Fibroblast of lung (primary cell): ENCODE data around the gene POU3F1. TPM values are rescaled to one million over a fixed set of nuclear protein-coding genes. Genes with fewer than 3 reads are reported as not detected.

Experiments used
- DNase-seq, 2 donors: peaks; one replicate each; pipeline versions ENCODE4 v3.0.0 to v3.0.0-alpha.2; 2010; ENCODE audit warnings: low read depth in 2 of 2
- H2AFZ ChIP-seq: 2 replicates; pipeline ENCODE4 v1.5.1; 2012; ENCODE audit warnings: low read length, control low read depth, inconsistent platforms
- H3K27ac ChIP-seq: 2 replicates; pipeline ENCODE4 v1.5.1; 2011; ENCODE audit warnings: low read length, control low read depth; ENCODE audit not compliant: insufficient read depth
- H3K27me3 ChIP-seq: 2 replicates; pipeline ENCODE4 v1.5.1; 2011; ENCODE audit warnings: mild to moderate bottlenecking, low read length; ENCODE audit not compliant: control insufficient read depth, insufficient read depth
- H3K36me3 ChIP-seq: 2 replicates; pipeline ENCODE4 v1.5.1; 2011; ENCODE audit warnings: low read length; ENCODE audit not compliant: control insufficient read depth, insufficient read depth
- H3K4me1 ChIP-seq: 2 replicates; pipeline ENCODE4 v1.5.1; 2011; ENCODE audit warnings: low read length; ENCODE audit not compliant: control insufficient read depth, insufficient read depth; ENCODE audit errors: extremely low read depth
- H3K4me2 ChIP-seq: 2 replicates; pipeline ENCODE4 v1.5.1; 2011; ENCODE audit warnings: low read length, control low read depth; ENCODE audit not compliant: insufficient read depth; ENCODE audit errors: extremely low read depth
- H3K4me3 ChIP-seq, 4 experiments: fragments of 200-600 bp in 1 of 4; sonication (generic) in 1 of 4; replicated peaks in 1 of 4; 2 replicates each; pipeline ENCODE4 v1.5.1; 2011 to 2016; ENCODE audit warnings: low read length in 4 of 4, low read depth in 3 of 4, mild to moderate bottlenecking in 3 of 4, control low read depth in 2 of 4, inconsistent platforms in 1 of 4, mixed read lengths in 1 of 4; ENCODE audit not compliant: insufficient read depth in 1 of 4; ENCODE audit errors: control extremely low read depth in 1 of 4
- H3K79me2 ChIP-seq: 2 replicates; pipeline ENCODE4 v1.5.1; 2012; ENCODE audit warnings: mild to moderate bottlenecking, low read length, inconsistent platforms; ENCODE audit not compliant: control insufficient read depth, insufficient read depth
- H3K9ac ChIP-seq: 2 replicates; pipeline ENCODE4 v1.5.1; 2011; ENCODE audit warnings: mild to moderate bottlenecking, low read length, control low read depth; ENCODE audit not compliant: insufficient read depth
- H3K9me3 ChIP-seq: 2 replicates; pipeline ENCODE4 v1.5.1; 2012; ENCODE audit warnings: low read depth, low read length; ENCODE audit not compliant: control insufficient read depth, insufficient read depth
- H4K20me1 ChIP-seq: 2 replicates; pipeline ENCODE4 v1.5.1; 2011; ENCODE audit warnings: low read length; ENCODE audit not compliant: control insufficient read depth, insufficient read depth; ENCODE audit errors: extremely low read depth
- EZH2 ChIP-seq: IDR thresholded peaks from 2 replicates; pipeline ENCODE4 v1.5.1; 2012; ENCODE audit warnings: low read length, control low read depth, mild to moderate bottlenecking; ENCODE audit errors: missing control alignments
- polyA plus RNA-seq, 2 donors: library from polyadenylated mRNA; depleted of rRNA in 1 of 2; stranded (reverse) in 1 of 2; unstranded in 1 of 2; fragments of >200 nt; gene quantifications; 2 replicates each; pipeline ENCODE4 v1.2.1, GENCODE V29; 2011 to 2012; ENCODE audit warnings: missing spikeins in 1 of 2
- total RNA-seq: library from RNA; depleted of rRNA; stranded (reverse); fragments of >200 nt; gene quantifications from 2 replicates; pipeline ENCODE4 v1.2.1, GENCODE V29; 2014
- TF ChIP-seq, protein P1 (sequence below), 2 donors: IDR thresholded peaks in 1 of 2; conservative IDR thresholded peaks in 1 of 2; 1 replicate in 1 of 2; 2 replicates in 1 of 2; pipeline ENCODE4 v1.5.1; 2011 to 2012; ENCODE audit warnings: low read length in 2 of 2, control low read depth in 1 of 2, inconsistent platforms in 1 of 2, low read depth in 1 of 2, mild to moderate bottlenecking in 1 of 2

POU3F1 gene
- total and polyA plus RNA-seq, 2 donors (not counting 1 experiment from before 2014, with no cell fraction given), result under 0.01 TPM; not detected in 1

- no peaks in the 10 kb centered on the region for H4K20me1 ChIP-seq
- H3K27me3 ChIP-seq, result no peaks in the 10 kb centered on the region
- no peak overlapping the region for H3K4me2 ChIP-seq
- H3K4me3 ChIP-seq, result no peak overlapping the region
- H3K9ac ChIP-seq, result no peak overlapping the region
- no peaks in the 10 kb centered on the region for H3K79me2 ChIP-seq
- no peaks in the 10 kb centered on the region for H3K9me3 ChIP-seq
- no peak for TF ChIP-seq EZH2
- TF ChIP-seq, protein P1, sequence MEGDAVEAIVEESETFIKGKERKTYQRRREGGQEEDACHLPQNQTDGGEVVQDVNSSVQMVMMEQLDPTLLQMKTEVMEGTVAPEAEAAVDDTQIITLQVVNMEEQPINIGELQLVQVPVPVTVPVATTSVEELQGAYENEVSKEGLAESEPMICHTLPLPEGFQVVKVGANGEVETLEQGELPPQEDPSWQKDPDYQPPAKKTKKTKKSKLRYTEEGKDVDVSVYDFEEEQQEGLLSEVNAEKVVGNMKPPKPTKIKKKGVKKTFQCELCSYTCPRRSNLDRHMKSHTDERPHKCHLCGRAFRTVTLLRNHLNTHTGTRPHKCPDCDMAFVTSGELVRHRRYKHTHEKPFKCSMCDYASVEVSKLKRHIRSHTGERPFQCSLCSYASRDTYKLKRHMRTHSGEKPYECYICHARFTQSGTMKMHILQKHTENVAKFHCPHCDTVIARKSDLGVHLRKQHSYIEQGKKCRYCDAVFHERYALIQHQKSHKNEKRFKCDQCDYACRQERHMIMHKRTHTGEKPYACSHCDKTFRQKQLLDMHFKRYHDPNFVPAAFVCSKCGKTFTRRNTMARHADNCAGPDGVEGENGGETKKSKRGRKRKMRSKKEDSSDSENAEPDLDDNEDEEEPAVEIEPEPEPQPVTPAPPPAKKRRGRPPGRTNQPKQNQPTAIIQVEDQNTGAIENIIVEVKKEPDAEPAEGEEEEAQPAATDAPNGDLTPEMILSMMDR (conservative IDR thresholded peaks at IDR 0.05 in 1 of 2, IDR thresholded peaks at IDR 0.05 in 1 of 2; ENCODE audit: low read depth in 1 of 2, low read length in 2 of 2), result no peak
- no peaks in the 10 kb centered on the region for H3K4me1 ChIP-seq
- no peaks in the 10 kb centered on the region for H3K36me3 ChIP-seq
- H2AFZ ChIP-seq, result no peak overlapping the region
- peak in 1 of 2 donors; percentile 23 for DNase-seq
- H3K27ac ChIP-seq, result no peak overlapping the region
These were observed 27.1 kb upstream of the POU3F1 start for GRCh38 chr1:38073534-38074301.

DNA sequence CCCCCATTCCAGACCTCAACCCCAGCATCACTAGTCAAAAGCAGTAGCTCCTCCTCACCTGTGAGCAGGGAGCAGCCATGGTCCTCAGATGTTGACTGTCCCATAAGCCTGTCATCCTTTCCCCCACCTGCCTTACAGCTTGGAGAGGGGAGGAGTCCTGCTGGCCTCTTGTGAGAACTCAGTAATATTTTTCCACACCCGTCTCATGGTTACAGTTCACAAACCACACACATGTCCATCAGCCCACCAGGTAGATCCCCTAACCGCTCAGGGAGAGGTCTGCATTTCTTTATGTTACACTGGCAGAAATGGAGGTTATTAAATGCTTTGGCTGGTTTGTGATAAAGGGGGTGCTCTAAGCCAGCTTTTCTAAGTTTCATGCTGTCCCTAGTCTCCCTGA is 26.3 kb upstream of the POU3F1 start:
- no peak overlapping the region for H3K9ac ChIP-seq
- DNase-seq, result no peak
- H3K4me1 ChIP-seq, result no peaks in the 10 kb centered on the region
- no peaks in the 10 kb centered on the region for H3K27me3 ChIP-seq
- no peaks in the 10 kb centered on the region for H3K79me2 ChIP-seq
- no peaks in the 10 kb centered on the region for H3K36me3 ChIP-seq
- H3K27ac ChIP-seq, result no peak overlapping the region
- H2AFZ ChIP-seq, result no peak overlapping the region
- no peaks in the 10 kb centered on the region for H4K20me1 ChIP-seq
- no peak overlapping the region for H3K4me2 ChIP-seq
- H3K4me3 ChIP-seq, result no peak overlapping the region
- no peaks in the 10 kb centered on the region for H3K9me3 ChIP-seq
- TF ChIP-seq, protein P1 (conservative IDR thresholded peaks at IDR 0.05 in 1 of 2, IDR thresholded peaks at IDR 0.05 in 1 of 2; ENCODE audit: low read depth in 1 of 2, low read length in 2 of 2), result no peak
- no peak for TF ChIP-seq EZH2

- Histone ChIP-seq H3K4me3 (no peak overlapping the region), H2AFZ (no peak overlapping the region), H3K4me2 (no peak overlapping the region), H3K9me3 (no peaks in the 10 kb centered on the region), H3K79me2 (no peaks in the 10 kb centered on the region), H3K27me3 (no peaks in the 10 kb centered on the region), H3K27ac (no peak overlapping the region), H3K4me1 (no peaks in the 10 kb centered on the region), H4K20me1 (no peaks in the 10 kb centered on the region), H3K36me3 (no peaks in the 10 kb centered on the region), H3K9ac (no peak overlapping the region)
- DNase-seq, result peak; percentile 27 to 49
- TF ChIP-seq, protein P1 (conservative IDR thresholded peaks at IDR 0.05 in 1 of 2, IDR thresholded peaks at IDR 0.05 in 1 of 2; ENCODE audit: low read depth in 1 of 2, low read length in 2 of 2), result peak; percentile 30 to 57
- no peak for TF ChIP-seq EZH2
These were observed 25.0 kb upstream of the POU3F1 start for GRCh38 chr1:38071312-38072256.
